GM15510 (cell line): Measurements from ENCODE around the gene PRSS36.

ENCODE experiments used
- POLR2A ChIP-seq: IDR thresholded peaks from 3 replicates; pipeline ENCODE4 v1.6.1; 2011; ENCODE audit warnings: borderline replicate concordance; ENCODE audit not compliant: insufficient read length; ENCODE audit errors: extremely low read depth

PRSS36 gene

DNA sequence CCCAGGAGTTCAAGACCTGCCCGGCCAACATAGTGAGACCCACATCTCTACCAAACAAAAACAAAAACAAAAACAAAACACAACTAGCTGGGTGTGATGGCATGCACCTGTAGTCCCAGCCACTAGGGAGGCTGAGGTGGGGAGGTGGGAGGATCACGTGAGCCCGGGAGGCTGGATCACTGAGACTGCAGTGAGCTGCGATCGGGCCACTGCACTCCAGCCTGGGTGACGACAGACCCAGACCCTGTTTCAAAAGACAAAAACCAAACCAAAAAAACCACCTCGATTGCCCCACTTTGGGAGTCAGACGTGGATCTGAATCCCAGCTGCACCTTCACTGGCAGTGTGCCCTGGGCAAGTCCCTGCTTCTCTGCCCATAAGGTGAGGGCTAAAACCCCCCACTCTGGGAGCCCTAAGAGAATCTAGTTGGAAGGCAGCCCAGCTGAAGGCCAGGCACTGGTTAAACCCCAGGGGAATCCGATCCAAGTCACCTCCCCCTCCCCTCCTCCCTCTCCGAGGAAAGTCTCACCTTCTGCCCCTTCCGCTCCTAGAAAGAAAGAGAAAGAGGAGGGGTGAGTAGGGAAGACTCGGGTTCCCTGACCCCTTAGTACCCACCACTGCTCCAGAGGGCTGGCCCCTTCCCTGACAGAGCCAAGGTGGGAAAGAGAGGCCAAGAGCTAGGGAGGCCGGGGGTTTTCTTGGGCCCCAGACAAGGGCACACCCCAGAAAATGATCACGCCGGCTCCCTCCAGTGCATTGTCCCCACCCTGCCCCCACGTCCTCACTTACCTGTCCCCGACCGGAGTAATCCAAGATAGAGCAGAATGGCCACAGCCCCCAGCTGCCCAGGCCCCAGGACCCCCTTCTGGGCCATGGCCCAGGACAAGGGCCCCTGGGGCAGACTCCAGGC, 15.0 kb downstream of the PRSS36 start:
- no peak for TF ChIP-seq POLR2A

DNA sequence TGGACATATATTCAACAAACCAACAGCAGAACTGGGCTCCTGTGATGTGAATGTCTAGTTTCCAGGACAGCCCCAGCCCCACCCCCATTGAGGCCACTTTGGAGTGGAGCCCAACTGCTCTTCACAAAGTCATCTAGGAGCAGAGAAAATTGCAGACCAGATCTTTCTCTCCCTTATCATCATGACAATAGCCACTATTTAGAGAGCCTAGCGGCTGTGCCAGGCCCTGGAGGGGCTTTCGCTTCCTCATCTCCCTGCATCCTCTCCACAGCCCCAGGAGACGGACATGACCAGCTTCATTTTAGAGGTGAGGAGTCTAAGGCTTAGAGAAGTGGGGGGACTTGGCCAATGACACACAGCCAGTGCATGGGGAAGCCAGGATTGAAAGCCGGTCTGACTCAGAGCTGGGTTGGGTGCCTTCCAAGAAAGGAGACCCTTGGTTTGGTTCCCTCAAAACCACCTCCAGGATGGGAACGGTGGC, 15.7 kb downstream of the PRSS36 start:
- TF ChIP-seq POLR2A = no peak

DNA sequence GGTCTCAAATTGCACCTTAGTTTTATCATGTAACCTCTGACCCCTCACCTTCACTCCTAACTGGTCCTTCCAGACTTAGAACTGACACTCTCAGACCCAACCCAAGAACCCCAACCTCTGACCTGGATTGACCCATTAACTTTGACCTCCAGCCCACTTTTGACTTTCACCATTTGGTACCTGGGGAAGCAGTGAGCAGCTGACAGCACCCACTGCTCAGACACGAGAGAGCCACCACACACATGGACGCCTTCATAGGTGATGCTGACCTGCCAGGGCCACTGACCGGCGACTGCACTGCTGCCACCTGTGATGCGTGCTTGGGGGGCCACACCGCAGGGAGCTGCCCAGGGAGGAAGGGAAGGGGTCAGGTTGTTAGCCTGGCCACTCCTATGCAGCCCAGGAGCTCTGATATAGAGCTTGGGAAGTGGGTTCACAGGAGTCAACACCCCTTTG, 16.8 kb downstream of the PRSS36 start:
- no peak for TF ChIP-seq POLR2A

DNA sequence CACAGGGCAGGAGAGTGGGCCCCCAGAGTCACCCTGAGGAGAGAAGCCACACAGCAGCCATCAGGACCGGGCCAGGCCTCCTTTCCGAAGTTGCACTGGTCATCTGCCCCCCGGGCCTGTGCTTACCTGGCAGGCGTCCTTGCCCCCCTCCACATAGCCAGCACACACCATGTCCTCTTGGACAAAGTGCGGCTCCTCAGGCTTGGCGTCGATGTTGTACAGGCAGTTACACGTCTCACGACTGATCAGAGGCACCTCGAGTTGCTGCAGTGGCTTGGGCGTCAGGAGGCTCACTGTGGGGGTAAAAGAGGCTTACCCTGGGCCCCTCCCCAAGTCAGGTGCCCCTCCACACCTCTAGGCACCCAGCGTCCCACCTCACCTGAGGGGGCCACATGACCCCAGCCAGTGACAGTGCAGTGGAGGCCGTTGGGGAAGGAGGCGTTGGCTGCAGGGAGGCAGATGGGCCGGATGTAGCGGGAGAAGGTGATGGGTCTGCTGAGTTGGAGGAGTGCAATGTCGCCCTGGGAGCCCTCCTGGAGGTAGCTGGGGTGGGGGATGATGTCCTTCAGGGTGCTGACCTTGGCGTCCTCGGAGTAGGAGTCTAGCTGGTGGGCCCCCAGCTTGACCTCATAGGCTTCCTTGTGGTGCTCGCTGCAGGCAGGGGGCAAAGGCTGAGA, 17.4 kb downstream of the PRSS36 start:
- TF ChIP-seq POLR2A = no peak

DNA sequence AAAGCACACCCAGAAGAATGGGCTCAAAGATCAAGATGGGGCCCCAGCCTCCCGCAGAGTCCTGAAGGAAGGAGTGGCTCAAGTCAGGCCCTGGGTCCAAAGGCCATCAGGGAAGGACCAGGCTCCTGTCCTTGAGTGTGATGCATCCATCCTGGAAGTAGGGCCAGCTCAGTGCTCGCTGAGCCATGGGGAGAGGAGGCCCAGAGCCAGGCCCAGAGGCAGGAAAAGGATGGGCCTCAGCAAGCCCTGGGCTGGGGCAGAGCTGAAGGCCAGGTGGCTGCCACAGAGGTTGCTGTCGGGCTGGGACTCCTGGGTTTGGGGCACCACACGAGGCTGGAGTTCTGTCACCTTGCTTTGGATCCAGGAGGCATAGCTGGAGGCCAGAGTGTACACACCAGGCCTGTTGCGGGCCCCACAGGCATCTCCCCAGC, 18.0 kb downstream of the PRSS36 start:
- no peak for TF ChIP-seq POLR2A

DNA sequence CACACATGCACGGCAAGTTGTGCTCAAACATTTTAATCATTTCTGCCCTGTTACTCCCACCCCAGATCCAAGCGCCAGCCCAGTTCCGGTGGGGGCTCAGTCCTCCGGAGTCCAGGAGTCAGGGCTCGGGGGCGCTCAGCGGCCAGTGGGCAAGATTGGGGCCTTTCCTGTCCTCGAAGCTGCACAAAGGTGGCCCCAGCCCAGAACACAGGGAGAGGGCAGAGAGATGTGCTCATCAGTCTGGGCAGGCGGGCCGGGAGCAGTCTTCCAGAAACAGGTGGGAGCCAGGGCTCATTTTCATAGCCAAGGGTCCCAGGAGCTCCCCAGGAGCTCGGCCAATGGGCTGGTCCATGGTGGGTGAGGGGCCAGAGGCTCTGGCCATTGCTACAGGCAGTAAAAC, 18.4 kb downstream of the PRSS36 start:
- TF ChIP-seq POLR2A = no peak

DNA sequence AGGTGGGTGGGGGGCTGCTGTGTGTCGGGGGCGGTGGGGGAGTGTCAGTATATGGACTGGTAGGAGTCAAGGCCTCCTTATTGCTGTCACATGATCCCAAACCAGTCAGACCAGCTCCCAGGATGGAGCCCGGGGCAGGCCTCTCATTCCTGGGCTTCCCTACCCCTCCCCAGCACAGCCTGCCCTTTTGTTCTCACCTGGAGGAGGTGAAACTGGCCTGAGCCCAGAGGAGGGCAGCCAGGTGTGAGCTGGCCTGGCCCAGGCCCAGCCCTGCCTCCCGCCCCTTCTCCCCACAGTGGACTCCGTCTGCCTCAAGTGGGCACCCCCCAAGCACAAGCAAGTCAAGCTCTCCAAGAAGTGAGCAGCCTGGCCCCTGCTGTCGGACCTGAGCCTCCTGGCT, 19.0 kb downstream of the PRSS36 start:
- no peak for TF ChIP-seq POLR2A

DNA sequence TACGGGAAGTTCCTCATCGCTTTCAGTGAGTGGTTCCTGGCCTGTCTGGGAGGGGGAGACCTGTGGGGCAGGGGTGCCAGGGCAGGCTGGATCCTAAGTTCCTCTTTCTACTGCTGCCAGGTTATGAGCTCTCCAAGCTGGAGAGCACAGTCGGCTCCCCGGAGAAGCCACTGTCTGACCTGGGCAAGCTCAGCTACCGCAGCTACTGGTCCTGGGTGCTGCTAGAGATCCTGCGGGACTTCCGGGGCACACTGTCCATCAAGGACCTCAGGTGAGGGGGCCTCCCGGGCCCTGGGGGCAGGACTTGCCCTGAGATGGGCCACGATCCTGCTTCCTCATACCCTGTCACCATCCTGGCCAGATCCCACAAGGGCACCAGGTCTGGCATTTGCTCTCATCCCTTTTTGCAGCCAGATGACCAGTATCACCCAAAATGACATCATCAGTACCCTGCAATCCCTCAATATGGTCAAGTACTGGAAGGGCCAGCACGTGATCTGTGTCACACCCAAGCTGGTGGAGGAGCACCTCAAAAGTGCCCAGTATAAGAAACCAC, 19.5 kb downstream of the PRSS36 start:
- no peak for TF ChIP-seq POLR2A

DNA sequence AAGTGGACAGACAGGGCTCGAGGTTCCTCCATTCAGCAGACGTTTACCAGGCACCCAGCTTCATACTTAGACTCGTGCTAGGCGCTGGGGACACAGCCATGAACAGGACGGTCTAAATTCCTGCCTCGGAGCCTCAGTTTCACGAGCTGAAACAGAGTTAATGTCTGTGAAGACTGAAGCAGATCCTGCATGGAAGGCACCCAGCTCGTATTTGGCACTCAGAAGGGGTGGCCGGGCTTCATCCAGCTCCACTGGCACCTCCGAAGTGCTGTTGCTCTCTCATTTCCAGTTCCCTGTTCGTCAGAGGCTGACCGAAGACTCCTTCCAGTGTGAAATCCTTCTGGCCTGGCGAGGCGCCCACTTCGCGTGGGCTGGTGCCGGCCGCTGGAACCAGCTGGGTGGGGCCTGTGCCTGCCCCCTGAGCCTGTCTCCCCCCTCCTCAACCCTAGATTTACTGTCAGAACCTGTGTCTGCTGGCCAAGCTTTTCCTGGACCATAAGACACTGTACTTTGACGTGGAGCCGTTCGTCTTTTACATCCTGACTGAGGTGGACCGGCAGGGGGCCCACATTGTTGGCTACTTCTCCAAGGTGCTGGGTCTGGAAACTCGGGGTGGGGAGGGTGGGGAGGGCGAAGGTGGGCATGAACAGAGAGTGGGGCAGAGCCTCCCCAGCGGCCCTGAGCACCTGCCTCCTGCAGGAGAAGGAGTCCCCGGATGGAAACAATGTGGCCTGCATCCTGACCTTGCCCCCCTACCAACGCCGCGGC, 20.1 kb downstream of the PRSS36 start:
- no peak for TF ChIP-seq POLR2A

DNA sequence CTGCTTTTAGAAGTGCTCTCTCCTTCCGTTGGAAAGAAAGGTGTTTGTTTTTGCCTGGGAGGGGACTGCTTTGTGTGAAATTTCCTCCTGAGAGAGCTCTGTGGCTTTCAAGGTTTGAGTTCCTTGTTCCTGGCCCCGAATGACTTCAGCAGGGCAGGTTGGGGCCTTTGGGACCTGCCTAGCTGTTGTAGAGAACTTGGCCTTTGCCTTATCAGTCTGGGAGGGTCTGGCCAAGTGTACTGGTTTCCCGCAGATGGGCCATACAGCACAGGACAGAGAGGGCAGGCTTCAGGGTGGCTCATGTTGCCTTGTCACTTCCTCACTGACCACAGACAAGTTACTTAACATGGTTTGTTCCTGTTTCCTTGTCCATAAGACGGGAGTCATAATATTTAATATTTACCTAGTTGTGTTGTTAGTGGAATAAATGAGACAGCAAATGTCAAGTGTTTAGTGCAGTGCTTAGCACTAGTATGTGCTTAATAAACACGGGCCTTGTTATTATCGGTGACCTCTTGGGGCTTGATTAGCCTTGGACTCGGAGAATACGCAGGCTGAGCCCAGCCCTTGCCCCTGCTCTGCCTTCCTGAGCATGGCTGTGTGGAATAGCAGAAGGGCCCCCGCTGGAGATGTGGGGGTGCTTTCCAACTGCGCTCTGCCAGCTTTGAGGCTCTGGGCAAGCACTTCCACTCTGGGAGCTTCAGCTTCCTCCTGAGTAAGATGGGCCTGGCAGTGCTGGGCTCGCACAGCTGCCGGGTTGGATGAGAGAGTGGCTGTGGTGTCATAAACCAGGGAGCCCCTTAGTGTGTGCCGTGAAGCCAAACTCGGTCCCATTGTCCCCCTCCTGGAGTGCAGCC, 20.9 kb downstream of the PRSS36 start:
- no peak for TF ChIP-seq POLR2A

DNA sequence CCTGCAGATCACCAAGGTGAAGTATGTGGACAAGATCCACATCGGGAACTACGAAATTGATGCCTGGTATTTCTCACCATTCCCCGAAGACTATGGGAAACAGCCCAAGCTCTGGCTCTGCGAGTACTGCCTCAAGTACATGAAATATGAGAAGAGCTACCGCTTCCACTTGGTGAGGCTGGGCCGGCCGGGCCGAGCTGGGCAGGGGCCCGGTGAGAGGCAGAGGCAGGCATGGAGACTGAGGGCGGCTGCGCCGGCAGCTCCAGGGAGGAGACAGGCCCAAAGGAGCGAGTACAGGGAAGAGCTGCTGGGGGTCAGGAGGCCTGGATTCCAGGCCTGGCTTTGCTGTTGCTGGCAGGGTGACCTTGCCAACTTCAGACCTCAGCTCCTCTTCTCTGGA, 22.7 kb downstream of the PRSS36 start:
- no peak for TF ChIP-seq POLR2A

DNA sequence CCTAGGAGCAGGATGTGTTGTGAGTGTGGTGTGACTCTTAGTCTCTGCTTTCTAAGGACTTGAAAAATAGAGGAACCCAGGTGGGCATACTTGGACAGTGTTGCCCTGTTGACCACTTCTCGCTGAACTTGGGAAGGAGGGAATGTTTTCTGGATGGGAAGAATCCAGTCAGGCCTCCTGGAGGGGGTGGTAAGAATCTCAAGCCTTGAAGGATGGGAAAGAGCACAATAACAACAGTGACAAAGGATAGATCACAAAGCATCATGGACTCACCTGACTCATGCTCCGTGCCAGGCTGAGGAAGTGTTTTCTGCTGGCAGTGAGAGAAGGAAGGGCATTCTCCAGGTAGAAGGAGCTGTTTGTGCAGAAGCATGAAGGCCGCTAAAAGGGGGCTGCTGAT, 24.0 kb downstream of the PRSS36 start:
- no peak for TF ChIP-seq POLR2A

DNA sequence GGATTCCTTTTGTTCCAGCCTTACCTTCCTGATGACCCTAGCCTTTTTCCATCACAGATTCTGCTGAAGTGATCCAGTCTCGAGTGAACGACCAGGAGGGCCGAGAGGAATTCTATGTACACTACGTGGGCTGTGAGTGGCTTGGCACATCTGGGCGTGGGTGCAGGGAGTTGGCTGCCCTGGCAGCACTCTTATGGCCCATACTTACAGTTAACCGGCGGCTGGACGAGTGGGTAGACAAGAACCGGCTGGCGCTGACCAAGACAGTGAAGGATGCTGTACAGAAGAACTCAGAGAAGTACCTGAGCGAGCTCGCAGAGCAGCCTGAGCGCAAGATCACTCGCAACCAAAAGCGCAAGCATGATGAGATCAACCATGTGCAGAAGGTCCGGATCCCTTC, 29.7 kb downstream of the PRSS36 start:
- no peak for TF ChIP-seq POLR2A
